ENCODE data around the gene SPOCD1.

DNA sequence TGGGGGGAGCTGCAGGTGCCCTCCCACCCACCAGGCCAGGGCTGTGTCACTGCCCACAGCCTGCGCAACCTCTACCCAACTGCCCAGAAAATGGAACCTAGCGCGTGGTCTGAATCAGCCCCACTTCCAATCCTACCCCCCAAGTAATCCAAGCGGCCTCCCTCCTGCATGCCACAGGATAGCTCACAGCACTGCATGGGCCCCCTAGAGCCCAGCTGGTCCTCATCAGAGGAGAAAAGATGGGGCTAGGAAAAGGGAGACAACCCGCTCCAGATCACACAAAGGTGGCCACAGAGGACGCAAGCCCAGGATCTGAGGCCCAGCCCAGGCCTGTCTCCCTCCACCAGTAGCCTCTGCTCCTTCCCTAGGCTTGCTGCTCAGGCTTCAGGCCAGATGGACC, 57.8 kb downstream of the SPOCD1 start:
- TF ChIP-seq POLR2A (IDR thresholded peaks at IDR 0.05; ENCODE audit: low read length) (no peak), NPAS2 (CRISPR knock-in tag; IDR thresholded peaks at IDR 0.05; ENCODE audit: borderline replicate concordance) (no peak), HOXA7 (CRISPR knock-in tag; IDR thresholded peaks at IDR 0.05) (no peak), RCOR1 (IDR thresholded peaks at IDR 0.05; ENCODE audit: low read depth, low read length) (no peak), EP300 (IDR thresholded peaks at IDR 0.05) (no peak), KDM5A (IDR thresholded peaks at IDR 0.05) (no peak)
- TF ChIP-seq, protein P1, sequence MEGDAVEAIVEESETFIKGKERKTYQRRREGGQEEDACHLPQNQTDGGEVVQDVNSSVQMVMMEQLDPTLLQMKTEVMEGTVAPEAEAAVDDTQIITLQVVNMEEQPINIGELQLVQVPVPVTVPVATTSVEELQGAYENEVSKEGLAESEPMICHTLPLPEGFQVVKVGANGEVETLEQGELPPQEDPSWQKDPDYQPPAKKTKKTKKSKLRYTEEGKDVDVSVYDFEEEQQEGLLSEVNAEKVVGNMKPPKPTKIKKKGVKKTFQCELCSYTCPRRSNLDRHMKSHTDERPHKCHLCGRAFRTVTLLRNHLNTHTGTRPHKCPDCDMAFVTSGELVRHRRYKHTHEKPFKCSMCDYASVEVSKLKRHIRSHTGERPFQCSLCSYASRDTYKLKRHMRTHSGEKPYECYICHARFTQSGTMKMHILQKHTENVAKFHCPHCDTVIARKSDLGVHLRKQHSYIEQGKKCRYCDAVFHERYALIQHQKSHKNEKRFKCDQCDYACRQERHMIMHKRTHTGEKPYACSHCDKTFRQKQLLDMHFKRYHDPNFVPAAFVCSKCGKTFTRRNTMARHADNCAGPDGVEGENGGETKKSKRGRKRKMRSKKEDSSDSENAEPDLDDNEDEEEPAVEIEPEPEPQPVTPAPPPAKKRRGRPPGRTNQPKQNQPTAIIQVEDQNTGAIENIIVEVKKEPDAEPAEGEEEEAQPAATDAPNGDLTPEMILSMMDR (IDR thresholded peaks at IDR 0.05) = no peak
- TF ChIP-seq, protein P2, sequence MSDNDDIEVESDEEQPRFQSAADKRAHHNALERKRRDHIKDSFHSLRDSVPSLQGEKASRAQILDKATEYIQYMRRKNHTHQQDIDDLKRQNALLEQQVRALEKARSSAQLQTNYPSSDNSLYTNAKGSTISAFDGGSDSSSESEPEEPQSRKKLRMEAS (IDR thresholded peaks at IDR 0.05) = no peak
